Progenitor cell of endocrine pancreas (in vitro differentiated cells): ENCODE measurements around the gene ZNF467. TPM values are rescaled to one million over a fixed set of nuclear protein-coding genes. Genes with fewer than 3 reads are reported as not detected.

Source experiments
- DNase-seq: peaks from one replicate; pipeline ENCODE4 v3.0.0; 2021; ENCODE audit warnings: low spot score; ENCODE audit not compliant: unreplicated experiment
- H3K27ac Mint-ChIP-seq: 2 replicates; pipeline ENCODE4 v1.8.0; 2021; ENCODE audit warnings: mild to moderate bottlenecking, moderate library complexity, mixed read lengths
- H3K27me3 Mint-ChIP-seq: 2 replicates; pipeline ENCODE4 v1.8.0; 2021; ENCODE audit warnings: mixed read lengths
- H3K36me3 Mint-ChIP-seq: 2 replicates; pipeline ENCODE4 v1.8.0; 2022; ENCODE audit warnings: mixed read lengths; ENCODE audit not compliant: insufficient read depth
- H3K4me1 Mint-ChIP-seq: 2 replicates; pipeline ENCODE4 v1.8.0; 2021; ENCODE audit warnings: low read depth, mixed read lengths
- H3K4me3 Mint-ChIP-seq: 2 replicates; pipeline ENCODE4 v1.8.0; 2021; ENCODE audit warnings: low read depth, mild to moderate bottlenecking, moderate library complexity, mixed read lengths
- H3K9me3 Mint-ChIP-seq: 2 replicates; pipeline ENCODE4 v1.8.0; 2021; ENCODE audit warnings: low read depth, mixed read lengths
- total RNA-seq: library from RNA; stranded (reverse); gene quantifications from 2 replicates; pipeline ENCODE4 v1.2.1, GENCODE V29; 2021
- TF ChIP-seq, protein P1 (sequence below): fragments of 200-600 bp; sonication (generic); IDR thresholded peaks from one replicate; pipeline ENCODE4 v1.5.0; 2021; ENCODE audit warnings: antibody characterized with exemption, mild to moderate bottlenecking; ENCODE audit not compliant: unreplicated experiment

ZNF467 gene
- total RNA-seq, 1 donor from 2014 or later = 16.1 TPM

DNA sequence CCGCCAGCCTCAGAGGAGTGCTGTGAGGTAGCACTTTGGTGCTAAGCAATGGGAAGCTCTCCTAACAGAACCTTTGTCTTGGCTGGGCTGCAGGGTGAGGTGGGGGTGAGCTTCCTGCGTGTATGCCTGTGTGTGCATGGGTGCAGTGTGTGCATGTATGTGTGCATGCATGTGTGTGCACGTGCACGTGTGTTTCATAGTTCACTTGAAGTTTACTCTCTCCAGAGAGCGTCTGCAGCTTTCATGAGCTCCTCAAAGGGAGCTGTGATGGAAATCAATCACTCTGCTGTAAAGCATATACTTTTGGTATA is 4.9 kb upstream of the ZNF467 start:
- Mint-ChIP-seq H3K36me3 (no peaks in the 10 kb centered on the region), H3K27me3 (peaks cover 35% of the 10 kb centered on the region), H3K4me3 (no peak overlapping the region), H3K4me1 (peaks cover 2% of the 10 kb centered on the region), H3K27ac (peak overlapping the region; percentile 56), H3K9me3 (no peaks in the 10 kb centered on the region)
- DNase-seq = no peak
- TF ChIP-seq, protein P1, sequence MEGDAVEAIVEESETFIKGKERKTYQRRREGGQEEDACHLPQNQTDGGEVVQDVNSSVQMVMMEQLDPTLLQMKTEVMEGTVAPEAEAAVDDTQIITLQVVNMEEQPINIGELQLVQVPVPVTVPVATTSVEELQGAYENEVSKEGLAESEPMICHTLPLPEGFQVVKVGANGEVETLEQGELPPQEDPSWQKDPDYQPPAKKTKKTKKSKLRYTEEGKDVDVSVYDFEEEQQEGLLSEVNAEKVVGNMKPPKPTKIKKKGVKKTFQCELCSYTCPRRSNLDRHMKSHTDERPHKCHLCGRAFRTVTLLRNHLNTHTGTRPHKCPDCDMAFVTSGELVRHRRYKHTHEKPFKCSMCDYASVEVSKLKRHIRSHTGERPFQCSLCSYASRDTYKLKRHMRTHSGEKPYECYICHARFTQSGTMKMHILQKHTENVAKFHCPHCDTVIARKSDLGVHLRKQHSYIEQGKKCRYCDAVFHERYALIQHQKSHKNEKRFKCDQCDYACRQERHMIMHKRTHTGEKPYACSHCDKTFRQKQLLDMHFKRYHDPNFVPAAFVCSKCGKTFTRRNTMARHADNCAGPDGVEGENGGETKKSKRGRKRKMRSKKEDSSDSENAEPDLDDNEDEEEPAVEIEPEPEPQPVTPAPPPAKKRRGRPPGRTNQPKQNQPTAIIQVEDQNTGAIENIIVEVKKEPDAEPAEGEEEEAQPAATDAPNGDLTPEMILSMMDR = no peak

DNA sequence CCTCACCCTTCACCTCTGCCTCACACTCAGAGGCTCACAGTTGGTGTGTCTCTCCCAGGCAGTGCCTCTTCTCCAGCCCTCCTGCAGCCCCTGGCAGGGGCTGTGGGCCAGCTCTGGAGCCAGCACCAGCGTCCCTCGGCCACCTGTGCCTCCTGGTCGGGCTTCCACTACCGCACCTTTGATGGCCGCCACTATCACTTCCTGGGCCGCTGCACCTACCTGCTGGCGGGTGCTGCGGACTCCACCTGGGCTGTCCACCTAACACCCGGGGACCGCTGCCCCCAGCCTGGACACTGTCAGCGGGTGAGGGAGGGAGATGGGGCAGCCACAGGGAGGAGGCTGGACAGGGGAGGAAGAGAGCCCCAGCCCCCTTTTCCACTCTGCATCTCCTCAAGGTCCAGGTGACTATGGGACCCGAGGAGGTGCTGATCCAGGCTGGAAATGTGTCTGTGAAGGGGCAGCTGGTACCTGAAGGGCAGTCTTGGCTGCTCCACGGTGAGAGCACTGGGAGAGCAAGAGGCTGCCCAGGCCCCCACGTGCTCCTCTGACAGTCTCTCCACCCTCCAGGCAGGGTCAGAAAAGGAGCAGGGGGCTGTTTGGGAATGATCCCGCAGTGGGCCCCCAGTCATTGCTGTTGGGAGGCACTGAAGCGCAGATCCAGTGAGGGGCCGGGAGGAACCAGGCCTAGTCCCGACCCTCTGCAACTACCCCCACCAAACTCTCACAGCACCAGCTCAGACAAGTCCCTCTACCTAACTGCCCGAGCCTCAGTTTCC is 4.4 kb upstream of the ZNF467 start:
- Mint-ChIP-seq H3K4me3 (no peak overlapping the region), H3K27ac (no peak overlapping the region), H3K4me1 (peaks cover 2% of the 10 kb centered on the region), H3K36me3 (no peaks in the 10 kb centered on the region), H3K9me3 (no peaks in the 10 kb centered on the region), H3K27me3 (peaks cover 35% of the 10 kb centered on the region)
- no peak for DNase-seq
- TF ChIP-seq, protein P1 = no peak

DNA sequence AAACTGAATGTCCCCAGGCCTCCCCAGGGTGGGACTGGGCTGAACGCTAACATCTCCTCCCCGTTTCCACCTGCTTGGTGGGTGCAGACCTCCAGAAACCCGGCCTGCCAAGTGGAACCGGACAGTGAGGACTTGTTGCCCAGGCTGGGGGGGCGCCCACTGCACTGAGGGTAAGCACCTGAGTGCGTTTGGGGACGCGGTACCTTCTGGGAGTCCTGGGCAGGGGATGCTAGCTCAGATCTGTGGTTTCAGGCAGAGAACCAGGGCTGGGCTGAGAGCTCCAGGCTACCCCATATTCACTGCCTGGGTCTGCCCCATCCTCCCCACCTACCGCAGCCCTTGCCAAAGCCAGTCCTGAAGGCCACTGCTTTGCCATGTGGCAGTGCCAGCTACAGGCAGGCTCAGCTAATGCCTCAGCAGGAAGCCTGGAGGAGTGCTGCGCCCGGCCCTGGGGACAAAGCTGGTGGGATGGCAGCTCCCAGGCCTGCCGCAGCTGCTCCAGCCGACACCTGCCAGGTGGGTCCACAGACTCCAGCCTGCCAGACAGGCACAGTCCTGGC is 3.5 kb upstream of the ZNF467 start:
- Mint-ChIP-seq H3K27me3 (peaks cover 32% of the 10 kb centered on the region), H3K36me3 (no peaks in the 10 kb centered on the region), H3K9me3 (no peaks in the 10 kb centered on the region), H3K4me1 (peaks cover 2% of the 10 kb centered on the region), H3K27ac (no peak overlapping the region), H3K4me3 (no peak overlapping the region)
- TF ChIP-seq, protein P1 = no peak
- DNase-seq = no peak

DNA sequence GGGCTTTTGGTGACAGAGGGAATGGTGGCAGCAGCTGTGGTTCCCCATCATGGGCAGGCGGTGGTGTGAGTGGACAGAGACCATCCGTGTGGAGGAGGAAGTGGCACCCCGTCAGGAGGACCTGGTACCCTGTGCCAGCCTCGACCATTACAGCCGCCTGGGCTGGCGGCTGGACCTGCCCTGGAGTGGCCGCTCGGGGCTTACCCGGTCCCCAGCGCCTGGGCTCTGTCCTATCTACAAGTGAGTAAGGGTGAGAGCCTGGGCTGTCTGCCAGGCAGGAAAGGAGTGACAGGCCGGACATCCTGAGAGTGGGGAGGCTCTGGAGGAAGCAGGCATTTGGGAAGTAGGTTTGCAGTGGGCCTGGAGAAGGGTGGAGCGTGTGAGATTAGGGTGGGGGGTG is 2.9 kb upstream of the ZNF467 start:
- DNase-seq = no peak
- Mint-ChIP-seq H3K36me3 (no peaks in the 10 kb centered on the region), H3K27me3 (peaks cover 32% of the 10 kb centered on the region), H3K27ac (no peak overlapping the region), H3K4me1 (peaks cover 2% of the 10 kb centered on the region), H3K9me3 (no peaks in the 10 kb centered on the region), H3K4me3 (no peak overlapping the region)
- TF ChIP-seq, protein P1 = no peak

DNA sequence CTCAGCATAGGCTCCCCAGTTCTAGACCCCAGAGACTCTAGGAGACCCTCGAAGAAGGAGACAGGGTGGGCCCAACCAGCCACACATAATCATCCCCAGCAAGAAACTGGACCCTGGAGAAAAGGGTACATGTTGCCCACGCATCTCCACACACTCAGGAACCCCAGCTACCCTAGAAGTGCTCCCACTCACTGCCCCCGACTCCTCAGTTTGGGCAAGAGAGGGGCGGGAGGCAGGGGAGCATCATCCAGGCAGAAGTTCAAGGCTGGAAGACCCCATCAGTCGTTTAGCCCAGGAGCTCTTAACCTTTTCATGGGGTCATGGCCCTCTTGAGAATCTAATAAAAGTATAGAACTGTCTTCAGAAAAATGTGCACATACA is 1.8 kb upstream of the ZNF467 start:
- Mint-ChIP-seq H3K4me1 (peaks cover 2% of the 10 kb centered on the region), H3K27me3 (peaks cover 34% of the 10 kb centered on the region), H3K27ac (no peak overlapping the region), H3K9me3 (no peaks in the 10 kb centered on the region), H3K36me3 (no peaks in the 10 kb centered on the region), H3K4me3 (peak overlapping the region; percentile 24)
- TF ChIP-seq, protein P1 = no peak
- no peak for DNase-seq
